ENCODE results near the gene RGCC. TPM values are rescaled to one million over a fixed set of nuclear protein-coding genes. Genes with fewer than 3 reads are reported as not detected.

The RGCC gene
- total and polyA plus RNA-seq, 9 of the 15 experiments (the other 6 are each of a cell fraction or from before 2014, with no cell fraction given): 0.51 to 10.4 (median 5.8) TPM

Other genes with a start within 250 kb of the RGCC start
- 12.5 and 14.0 TPM in 2 replicates for gene MTRF1, start 194.0 kb upstream of the RGCC start, total RNA-seq (2014; rRNA removed)
- gene MTRF1, start 194.0 kb upstream of the RGCC start, total RNA-seq (2014; rRNA removed; fragmentation: Illumina TruSeq; extraction: Trizol): 21.4 and 25.1 TPM in 2 replicates
- gene MTRF1, start 194.0 kb upstream of the RGCC start, total RNA-seq (2015; rRNA removed; fragmentation: Illumina TruSeq; extraction: Trizol): 16.8 and 18.8 TPM in 2 replicates
- 13.0 and 15.1 TPM in 2 replicates for gene MTRF1, start 194.0 kb upstream of the RGCC start, total RNA-seq (2021)
- gene MTRF1, start 194.0 kb upstream of the RGCC start, polyA plus RNA-seq (2011; rRNA removed): 25.2 and 33.7 TPM in 2 replicates
- 17.6 and 20.6 TPM in 2 replicates for gene MTRF1, start 194.0 kb upstream of the RGCC start, polyA plus RNA-seq (2014; fragmentation: Illumina TruSeq; extraction: Trizol)
- 10 to 100 TPM; 19.0 to 20.7 TPM for gene MTRF1, start 194.0 kb upstream of the RGCC start, polyA plus RNA-seq (2014; fragmentation: Nextera tagmentation; extraction: Ambion mirVana)
- 20.1 and 25.5 TPM in 2 replicates for gene MTRF1, start 194.0 kb upstream of the RGCC start, polyA plus RNA-seq (2014; rRNA removed)
- gene NAA16, start 146.3 kb upstream of the RGCC start, total RNA-seq (2014; rRNA removed): 5.7 and 6.2 TPM in 2 replicates
- gene NAA16, start 146.3 kb upstream of the RGCC start, total RNA-seq (2014; rRNA removed; fragmentation: Illumina TruSeq; extraction: Trizol): 12.8 and 15.7 TPM in 2 replicates
- gene NAA16, start 146.3 kb upstream of the RGCC start, total RNA-seq (2015; rRNA removed; fragmentation: Illumina TruSeq; extraction: Trizol): 11.9 and 12.0 TPM in 2 replicates
- gene NAA16, start 146.3 kb upstream of the RGCC start, total RNA-seq (2021): 11.3 and 13.6 TPM in 2 replicates
- 12.0 and 12.8 TPM in 2 replicates for gene NAA16, start 146.3 kb upstream of the RGCC start, polyA plus RNA-seq (2011; rRNA removed)
- 11.4 and 18.2 TPM in 2 replicates for gene NAA16, start 146.3 kb upstream of the RGCC start, polyA plus RNA-seq (2014; fragmentation: Illumina TruSeq; extraction: Trizol)
- 1 to 10 TPM; 3.7 to 3.9 TPM for gene NAA16, start 146.3 kb upstream of the RGCC start, polyA plus RNA-seq (2014; fragmentation: Nextera tagmentation; extraction: Ambion mirVana)
- gene NAA16, start 146.3 kb upstream of the RGCC start, polyA plus RNA-seq (2014; rRNA removed): 9.4 and 11.2 TPM in 2 replicates

All from K562 (cell line).